Astrocyte of the cerebellum (primary cell): ENCODE measurements around the gene FIGLA.

Source experiments
- DNase-seq: peaks from one replicate; pipeline ENCODE4 v3.0.0-alpha.2; 2011; ENCODE audit warnings: low read depth
- H3K4me3 ChIP-seq: 2 replicates; pipeline ENCODE4 v1.5.1; 2011; ENCODE audit warnings: mild to moderate bottlenecking, low read depth, low read length, moderate library complexity
- in situ Hi-C: cut with HindIII; loops from 2 replicates; pipeline ENCODE4 v1.10.0; 2017; ENCODE audit warnings: low sequenced_read_pairs
- TF ChIP-seq, protein P1 (sequence below): IDR thresholded peaks from 2 replicates; pipeline ENCODE4 v1.5.1; 2012; ENCODE audit warnings: low read length, low read depth, moderate library complexity, mild to moderate bottlenecking; ENCODE audit errors: missing control alignments

FIGLA gene

DNA sequence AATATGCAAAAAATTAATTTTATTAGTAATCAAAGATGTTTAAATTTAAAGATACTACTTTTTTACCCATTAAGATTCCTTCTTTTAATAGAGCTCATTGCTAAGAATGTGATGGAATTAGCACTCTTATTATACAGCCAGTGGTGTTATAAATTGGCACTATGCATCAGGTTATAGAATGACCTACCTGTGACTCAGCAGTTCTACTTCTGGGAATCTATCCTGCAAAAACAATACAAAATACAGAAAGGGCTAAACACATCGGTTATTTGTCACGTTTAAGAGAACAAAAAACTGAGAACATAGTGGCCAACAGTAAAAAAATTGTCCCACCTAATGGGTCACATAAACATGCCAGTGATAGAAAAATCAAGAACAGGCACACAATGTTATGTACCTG is 13.0 kb downstream of the FIGLA start:
- in situ Hi-C loops = no loop called here
- TF ChIP-seq, protein P1, sequence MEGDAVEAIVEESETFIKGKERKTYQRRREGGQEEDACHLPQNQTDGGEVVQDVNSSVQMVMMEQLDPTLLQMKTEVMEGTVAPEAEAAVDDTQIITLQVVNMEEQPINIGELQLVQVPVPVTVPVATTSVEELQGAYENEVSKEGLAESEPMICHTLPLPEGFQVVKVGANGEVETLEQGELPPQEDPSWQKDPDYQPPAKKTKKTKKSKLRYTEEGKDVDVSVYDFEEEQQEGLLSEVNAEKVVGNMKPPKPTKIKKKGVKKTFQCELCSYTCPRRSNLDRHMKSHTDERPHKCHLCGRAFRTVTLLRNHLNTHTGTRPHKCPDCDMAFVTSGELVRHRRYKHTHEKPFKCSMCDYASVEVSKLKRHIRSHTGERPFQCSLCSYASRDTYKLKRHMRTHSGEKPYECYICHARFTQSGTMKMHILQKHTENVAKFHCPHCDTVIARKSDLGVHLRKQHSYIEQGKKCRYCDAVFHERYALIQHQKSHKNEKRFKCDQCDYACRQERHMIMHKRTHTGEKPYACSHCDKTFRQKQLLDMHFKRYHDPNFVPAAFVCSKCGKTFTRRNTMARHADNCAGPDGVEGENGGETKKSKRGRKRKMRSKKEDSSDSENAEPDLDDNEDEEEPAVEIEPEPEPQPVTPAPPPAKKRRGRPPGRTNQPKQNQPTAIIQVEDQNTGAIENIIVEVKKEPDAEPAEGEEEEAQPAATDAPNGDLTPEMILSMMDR = no peak
- H3K4me3 ChIP-seq = no peak overlapping the region
- DNase-seq = no peak

DNA sequence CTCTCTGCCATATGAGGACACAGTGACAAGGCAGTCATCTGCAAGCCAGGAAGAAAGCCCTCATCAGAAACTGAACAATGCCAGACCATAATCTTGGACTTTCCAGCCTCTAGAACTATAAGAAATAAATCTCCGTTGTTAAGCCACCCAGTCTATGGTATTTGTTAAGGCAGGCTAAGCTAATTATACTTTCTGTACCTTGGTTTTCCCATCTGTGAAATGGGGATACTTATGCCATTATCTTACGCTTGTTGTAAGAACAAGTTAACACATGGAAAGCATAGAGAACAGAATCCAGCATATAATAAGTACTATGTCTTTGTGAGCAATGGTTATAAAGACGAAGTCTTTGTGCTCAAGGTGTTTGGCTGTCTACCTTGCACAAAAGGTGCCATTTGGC is 14.2 kb downstream of the FIGLA start:
- TF ChIP-seq, protein P1 = no peak
- H3K4me3 ChIP-seq = no peak overlapping the region
- in situ Hi-C loops = no loop called here
- DNase-seq = no peak

DNA sequence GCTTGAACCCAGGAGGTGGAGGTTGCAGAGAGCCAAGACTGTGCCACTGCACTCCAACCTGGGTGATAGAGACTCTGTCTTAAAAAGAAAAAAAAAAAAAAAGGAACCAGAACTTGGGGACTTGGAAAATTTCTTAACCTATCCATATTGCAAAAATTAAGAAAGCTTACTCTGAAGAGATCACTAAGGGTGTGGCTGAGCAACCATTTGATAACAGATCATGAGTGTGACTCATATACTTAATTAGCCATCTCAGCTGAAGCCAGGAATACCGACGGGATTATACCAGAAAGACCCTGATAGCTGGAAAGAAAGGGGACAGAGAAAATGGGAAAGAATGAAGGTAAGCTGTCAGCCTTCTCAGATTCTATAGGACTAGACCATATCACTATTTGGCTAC is 15.3 kb downstream of the FIGLA start:
- DNase-seq = no peak
- in situ Hi-C loops = no loop called here

DNA sequence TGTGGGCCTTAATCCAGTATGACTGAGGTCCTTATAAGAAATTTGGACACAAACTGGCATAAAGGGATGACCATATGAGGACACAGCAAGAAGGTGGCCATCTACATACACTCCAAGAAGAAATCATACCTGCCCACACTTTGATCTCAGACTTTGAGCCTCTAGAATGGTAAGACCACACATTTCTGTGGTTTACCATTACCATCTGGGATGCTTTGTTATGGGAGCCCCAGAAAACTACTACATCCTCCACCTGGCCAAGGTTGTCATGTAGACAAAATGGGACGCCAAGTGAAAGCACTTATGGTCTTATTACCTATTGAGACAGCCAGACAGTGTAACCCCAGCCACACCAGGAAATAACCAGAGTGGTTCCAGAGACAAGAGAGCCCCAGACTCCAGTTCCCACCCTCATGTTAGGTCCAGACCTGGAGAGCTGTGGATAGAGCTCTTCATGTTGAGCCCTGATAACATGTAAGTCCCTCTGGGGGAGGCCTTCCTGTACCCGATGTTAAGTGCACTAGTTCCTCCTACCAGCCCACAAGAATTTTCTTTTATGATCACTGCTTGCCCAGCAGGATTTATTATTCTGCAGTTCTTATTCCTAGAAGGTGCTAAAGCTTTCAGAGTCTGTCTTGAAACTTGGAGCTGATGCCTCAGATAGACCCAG is 17.8 kb downstream of the FIGLA start:
- H3K4me3 ChIP-seq = no peak overlapping the region
- in situ Hi-C loops = no loop called here
- DNase-seq = no peak
- TF ChIP-seq, protein P1 = no peak

More for the DNA sequence above, 15.3 kb downstream of the FIGLA start:
- TF ChIP-seq, protein P1 = no peak
- no peak overlapping the region for H3K4me3 ChIP-seq

DNA sequence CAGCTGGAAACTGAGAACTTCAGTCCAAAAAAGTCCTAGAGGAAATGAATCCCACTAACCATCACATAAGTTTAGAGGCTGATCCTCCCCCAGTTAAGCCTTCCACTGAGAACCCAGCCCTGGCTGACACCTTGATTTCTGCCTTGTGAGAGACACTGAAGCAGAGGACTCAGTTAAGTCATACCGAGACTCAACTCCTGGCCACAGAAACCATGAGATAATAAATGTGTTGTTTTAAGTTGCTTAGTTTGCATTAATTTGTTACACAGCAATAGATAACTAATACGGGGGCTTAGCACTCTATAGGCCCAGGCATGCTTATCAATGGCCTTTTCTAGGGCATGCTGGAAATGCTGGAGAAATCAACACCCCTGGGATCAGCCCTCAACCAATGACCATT is 19.0 kb downstream of the FIGLA start:
- in situ Hi-C loops = no loop called here

DNA sequence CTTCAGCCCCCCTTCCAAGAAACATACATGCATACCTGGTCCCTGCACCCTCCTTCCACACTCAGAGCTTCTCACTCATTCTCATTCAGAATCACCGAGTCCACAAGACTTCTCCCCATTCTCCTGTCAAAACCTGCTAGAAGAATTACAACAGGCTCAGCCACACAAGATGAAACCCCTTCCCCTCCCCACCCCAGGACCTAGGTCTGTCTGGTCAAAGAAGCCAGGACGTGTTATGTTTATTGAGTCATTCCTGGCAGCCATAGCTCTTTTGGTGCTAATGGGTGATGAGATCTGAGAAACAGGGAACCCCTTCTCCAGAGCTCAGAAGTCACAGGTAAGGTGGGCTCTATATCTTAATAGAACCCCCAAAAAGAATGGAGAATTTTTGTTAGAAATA is 21.0 kb downstream of the FIGLA start:
- DNase-seq = no peak
- TF ChIP-seq, protein P1 = no peak
- in situ Hi-C loops = no loop called here
- H3K4me3 ChIP-seq = no peak overlapping the region

More for the DNA sequence above, 19.0 kb downstream of the FIGLA start:
- no peak overlapping the region for H3K4me3 ChIP-seq
- TF ChIP-seq, protein P1 = no peak
- DNase-seq = no peak
